Thyroid gland (tissue), 4 donors: ENCODE measurements around the gene FEN1.

ENCODE experiments used
- CTCF ChIP-seq, 6 experiments: fragments of 200-600 bp in 3 of 6; fragments of 450-650 bp in 3 of 6; sonication (generic) in 3 of 6; IDR thresholded peaks; one replicate each; pipeline ENCODE4 v1.5.1; 2016 to 2019; ENCODE audit warnings: antibody characterized with exemption in 6 of 6, mild to moderate bottlenecking in 2 of 6, inconsistent platforms in 1 of 6, moderate library complexity in 1 of 6
- POLR2A ChIP-seq, 2 donors: fragments of 450-650 bp; IDR thresholded peaks; one replicate each; pipeline ENCODE4 v1.6.1; 2017; ENCODE audit warnings: antibody characterized with exemption in 2 of 2, mild to moderate bottlenecking in 2 of 2, moderate library complexity in 1 of 2

DNA sequence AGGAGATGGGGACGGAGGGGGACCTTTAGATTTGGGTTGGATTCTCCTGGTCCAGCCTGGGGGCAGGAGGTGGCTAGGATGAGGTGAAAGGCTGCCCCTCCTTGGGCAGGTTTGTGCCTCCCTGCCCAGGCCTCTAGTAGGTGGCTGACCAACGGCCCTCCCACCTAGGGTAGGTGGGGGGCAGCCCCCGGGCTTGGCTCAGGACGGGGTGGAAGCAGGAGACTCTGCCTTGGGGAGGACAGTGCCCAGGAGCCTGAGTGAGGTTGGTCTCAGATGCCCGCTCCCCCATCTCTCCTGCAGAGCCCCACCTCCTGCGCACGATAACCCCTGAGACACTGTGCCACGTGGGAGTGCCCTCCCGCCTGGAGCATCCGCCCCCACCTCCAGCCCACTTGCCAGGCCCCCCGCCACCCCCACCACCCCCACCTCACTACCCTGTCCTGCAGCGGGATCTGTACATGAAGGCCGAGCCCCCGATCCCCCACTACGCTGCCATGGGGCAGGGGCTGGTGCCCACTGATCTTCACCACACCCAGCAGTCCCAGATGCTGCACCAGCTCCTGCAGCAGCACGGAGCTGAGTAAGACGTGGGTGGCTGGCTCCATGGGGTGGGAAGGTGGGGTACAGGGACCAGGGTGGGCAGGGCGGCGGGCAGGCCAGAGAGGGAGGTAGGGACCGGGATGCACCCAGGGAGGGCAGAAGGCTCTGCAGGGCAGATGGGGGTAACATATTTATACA is 22.6 kb upstream of the FEN1 start:
- no peak for TF ChIP-seq CTCF (IDR thresholded peaks at IDR 0.05)
- no peak for TF ChIP-seq POLR2A (IDR thresholded peaks at IDR 0.05)
